ENCODE results near the gene SLC19A3.

Gene SLC19A3

DNA sequence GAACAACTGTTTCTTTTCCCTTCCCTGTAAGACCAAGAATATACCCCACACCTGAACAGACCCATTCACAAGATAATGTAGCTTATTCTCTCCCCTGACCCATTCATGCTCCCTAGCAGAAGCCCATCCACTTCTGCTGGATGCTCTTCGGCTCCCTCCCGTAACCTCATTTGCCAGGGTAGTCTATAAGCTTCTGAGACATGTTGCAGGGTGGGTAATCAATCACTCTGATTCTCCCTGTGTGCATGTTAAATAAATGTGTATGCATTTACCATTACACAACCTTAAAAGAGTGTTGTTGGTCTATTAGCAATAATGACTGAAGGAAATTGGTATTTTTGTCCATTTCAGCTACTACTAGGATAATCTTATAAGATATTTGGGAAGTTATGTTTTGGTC is 1.3 kb downstream of the SLC19A3 start:
- no peak overlapping the region for H3K4me3 ChIP-seq (ENCODE audit: low read depth, low read length)

DNA sequence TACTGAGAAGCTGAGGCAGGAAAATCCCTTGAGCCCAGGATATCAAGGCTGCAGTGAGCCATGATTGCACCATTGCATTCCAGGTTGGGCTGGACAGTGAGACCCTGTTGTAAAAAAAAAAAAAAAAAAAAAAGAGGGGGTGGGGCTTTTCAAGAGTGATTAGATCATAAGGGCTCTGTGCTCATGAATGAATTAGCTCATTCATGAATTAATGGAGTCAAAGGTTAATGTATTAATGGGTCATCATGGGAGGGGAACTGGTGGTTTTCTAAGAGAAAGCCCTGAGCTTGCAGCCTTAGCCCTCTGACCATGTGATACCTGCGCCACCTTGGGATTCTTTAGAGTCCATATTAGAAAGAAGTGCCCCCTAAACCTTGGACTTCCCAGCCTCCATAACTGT is 4.5 kb downstream of the SLC19A3 start:
- TF ChIP-seq CTCF (IDR thresholded peaks at IDR 0.05; ENCODE audit: low read depth, low read length) = no peak
- no peak overlapping the region for H3K4me3 ChIP-seq (ENCODE audit: low read depth, low read length)

More for the DNA sequence above, 1.3 kb downstream of the SLC19A3 start:
- no peak for TF ChIP-seq CTCF (IDR thresholded peaks at IDR 0.05; ENCODE audit: low read depth, low read length)

DNA sequence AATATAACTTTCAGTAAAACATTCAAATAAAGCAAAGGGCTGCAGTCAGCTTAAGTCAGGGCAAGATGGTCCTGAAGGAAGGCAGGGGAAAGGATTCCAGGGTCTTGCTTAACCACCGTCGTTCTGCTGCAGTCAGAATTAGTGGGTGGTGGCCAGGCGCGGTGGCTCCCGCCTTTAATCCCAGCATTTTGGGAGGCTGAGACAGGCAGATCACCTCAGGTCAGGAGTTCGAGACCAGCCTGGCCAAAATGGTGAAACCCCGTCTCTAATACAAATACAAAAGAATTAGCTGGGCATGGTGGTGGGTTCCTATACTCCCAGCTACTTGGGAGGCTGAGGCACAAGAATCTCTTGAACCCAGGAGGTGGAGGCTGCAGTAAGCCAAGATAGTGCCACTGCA is 6.8 kb downstream of the SLC19A3 start:
- no peak for TF ChIP-seq CTCF (IDR thresholded peaks at IDR 0.05; ENCODE audit: low read depth, low read length)
- no peak overlapping the region for H3K4me3 ChIP-seq (ENCODE audit: low read depth, low read length)

DNA sequence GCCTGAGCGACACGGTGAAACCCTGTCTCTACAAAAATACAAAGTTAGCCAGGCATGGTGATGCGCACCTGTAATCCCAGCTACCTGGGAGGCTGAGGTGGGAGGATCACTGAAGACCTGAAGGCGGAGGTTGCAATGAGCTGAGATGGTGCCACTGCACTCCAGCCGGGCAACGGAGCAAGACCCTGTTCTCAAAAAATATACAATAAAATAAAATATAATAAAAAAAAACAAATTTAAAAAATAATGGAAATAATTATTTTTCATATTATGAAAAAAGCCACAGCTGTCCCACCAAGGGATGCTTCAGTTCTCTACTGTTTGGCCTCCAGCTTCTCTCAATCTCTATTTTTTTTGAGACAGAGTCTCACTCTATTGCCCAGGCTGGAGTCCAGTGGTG is 10.4 kb downstream of the SLC19A3 start:
- no peak overlapping the region for H3K4me3 ChIP-seq (ENCODE audit: low read depth, low read length)
- TF ChIP-seq CTCF (IDR thresholded peaks at IDR 0.05; ENCODE audit: low read depth, low read length) = no peak

DNA sequence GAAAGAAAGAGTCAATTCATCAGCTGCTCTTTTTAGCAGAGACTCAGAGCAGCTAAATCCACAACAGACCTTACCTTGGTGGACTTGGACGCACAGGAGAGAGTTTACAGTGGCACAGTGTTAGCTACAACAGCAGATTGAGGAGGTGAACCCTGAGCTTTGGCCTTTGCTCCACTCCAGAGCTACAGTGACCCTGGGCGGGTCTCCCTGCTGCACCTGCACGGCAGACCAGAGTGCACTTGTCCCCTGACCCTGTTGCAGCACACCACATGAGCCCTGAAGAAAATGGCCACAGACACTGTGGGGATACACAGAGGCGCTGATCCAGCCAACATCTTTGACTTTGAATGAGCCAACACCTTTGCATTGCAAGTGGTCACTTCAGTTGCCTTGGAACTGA is 11.0 kb downstream of the SLC19A3 start:
- H3K4me3 ChIP-seq (ENCODE audit: low read depth, low read length) = no peak overlapping the region
- TF ChIP-seq CTCF (IDR thresholded peaks at IDR 0.05; ENCODE audit: low read depth, low read length) = no peak

DNA sequence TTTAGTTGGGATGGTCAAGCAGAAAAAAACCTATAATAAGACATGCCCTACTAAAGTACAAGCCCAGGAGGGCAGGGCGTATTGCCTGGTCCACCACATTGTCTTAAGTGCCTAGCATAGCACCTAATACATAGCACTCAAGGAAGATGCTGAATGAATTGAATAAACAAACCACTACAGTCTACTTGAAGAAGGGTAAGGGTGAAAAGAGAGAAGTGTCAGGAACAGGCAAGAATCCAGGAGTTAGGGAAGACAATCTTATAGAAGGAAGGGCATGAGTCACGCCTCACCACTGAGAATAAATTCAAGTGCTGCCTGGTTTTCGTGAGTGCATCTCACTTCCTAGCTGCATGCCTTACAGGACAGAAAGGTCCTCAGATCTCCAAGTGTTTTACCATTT is 13.9 kb downstream of the SLC19A3 start:
- TF ChIP-seq CTCF (IDR thresholded peaks at IDR 0.05; ENCODE audit: low read depth, low read length) = no peak

GRCh38 chr2:227703280-227703732 is 14.5 kb downstream of the SLC19A3 start:
- no peak overlapping the region for H3K4me3 ChIP-seq (ENCODE audit: low read depth, low read length)
- TF ChIP-seq CTCF (IDR thresholded peaks at IDR 0.05; ENCODE audit: low read depth, low read length) = no peak

More for the DNA sequence above, 13.9 kb downstream of the SLC19A3 start:
- H3K4me3 ChIP-seq (ENCODE audit: low read depth, low read length) = no peak overlapping the region

Data from WI38 (cell line).